K562 (cell line): ENCODE data around the gene MARCHF3. TPM values are rescaled to one million over a fixed set of nuclear protein-coding genes. Genes with fewer than 3 reads are reported as not detected.

Source experiments
- CBFA2T3 ChIP-seq: fragments of 450-650 bp; IDR thresholded peaks from 2 replicates; pipeline ENCODE4 v1.6.1; 2017
- GTF2A2 ChIP-seq: IDR thresholded peaks from 2 replicates; pipeline ENCODE4 v1.6.1; 2016; ENCODE audit warnings: mild to moderate bottlenecking, missing genetic modification characterization, missing compliant biosample characterization
- GTF2F1 ChIP-seq: IDR thresholded peaks from 2 replicates; pipeline ENCODE4 v1.6.1; 2011; ENCODE audit warnings: low read depth, low read length, improper control_type of control experiment
- KDM2B ChIP-seq: fragments of 250-450 bp; sonication (Bioruptor Pico); IDR thresholded peaks from 2 replicates; pipeline ENCODE4 v1.8.0; 2021; ENCODE audit warnings: mild to moderate bottlenecking, moderate library complexity
- NCOR1 ChIP-seq: fragments of 450-650 bp; IDR thresholded peaks from 2 replicates; pipeline ENCODE4 v1.6.1; 2016; ENCODE audit warnings: mild to moderate bottlenecking, moderate library complexity
- SMAD2 ChIP-seq: fragments of 150-350 bp; IDR thresholded peaks from 2 replicates; pipeline ENCODE4 v1.6.1; 2014; ENCODE audit warnings: low read depth, mild to moderate bottlenecking, low read length
- SMAD4 ChIP-seq: fragments of 250-450 bp; sonication (Bioruptor Pico); conservative IDR thresholded peaks from 2 replicates; pipeline ENCODE4 v1.8.0; 2021; ENCODE audit warnings: inconsistent platforms, mild to moderate bottlenecking, moderate library complexity
- SPI1 ChIP-seq: IDR thresholded peaks from 2 replicates; pipeline ENCODE4 v1.6.1; 2011; ENCODE audit warnings: low read depth, low read length, control low read depth, borderline replicate concordance
- ZBTB1 ChIP-seq: sonication (generic); formaldehyde crosslinking; IDR thresholded peaks from 2 replicates; pipeline ENCODE4 v1.8.1; 2023; ENCODE audit warnings: missing genetic modification reagents, low read depth, mild to moderate bottlenecking, borderline replicate concordance
- ZNF23 ChIP-seq: fragments of 250-450 bp; sonication (Bioruptor Pico); IDR thresholded peaks from 2 replicates; pipeline ENCODE4 v1.4.0; 2020; ENCODE audit warnings: mild to moderate bottlenecking
- ZNF41 ChIP-seq: fragments of 250-450 bp; sonication (Bioruptor Pico); conservative IDR thresholded peaks from 2 replicates; pipeline ENCODE4 v1.4.0; 2020; ENCODE audit warnings: mild to moderate bottlenecking
- ZNF707 ChIP-seq: fragments of 250-450 bp; sonication (Bioruptor Pico); conservative IDR thresholded peaks from 2 replicates; pipeline ENCODE4 v1.8.0; 2022; ENCODE audit warnings: inconsistent platforms, mild to moderate bottlenecking, moderate library complexity
- polyA plus RNA-seq, 8 experiments: library from polyadenylated mRNA; depleted of rRNA in 4 of 8; stranded (reverse) in 5 of 8; unstranded in 3 of 8; fragments of >200 nt; fragmentation: Nextera tagmentation in 2 of 8; fragmentation: Illumina TruSeq in 1 of 8; extraction: Ambion mirVana in 2 of 8; extraction: Trizol in 1 of 8; gene quantifications; 2 replicates each; pipeline versions ENCODE4 v1.2.1 to v1.2.3, GENCODE V29; 2011 to 2014; ENCODE audit warnings: inconsistent platforms in 1 of 8, missing spikeins in 1 of 8
- total RNA-seq, 7 experiments: library from RNA; depleted of rRNA in 6 of 7; stranded (reverse); fragments of >200 nt in 6 of 7; fragmentation: Illumina TruSeq in 2 of 7; extraction: Trizol in 2 of 7; gene quantifications; 2 replicates each; pipeline versions ENCODE4 v1.2.1 to v1.2.3, GENCODE V29; 2011 to 2021; ENCODE audit warnings: low replicate concordance in 1 of 7
- TF ChIP-seq, protein P1 (sequence below): sonication (generic); formaldehyde crosslinking; IDR thresholded peaks from 2 replicates; pipeline ENCODE4 v1.8.1; 2023; ENCODE audit warnings: mild to moderate bottlenecking, missing genetic modification reagents, moderate library complexity
- TF ChIP-seq, protein P2 (sequence below): fragments of 450-650 bp; formaldehyde crosslinking; conservative IDR thresholded peaks from 2 replicates; pipeline ENCODE4 v1.4.0; 2022; ENCODE audit warnings: mild to moderate bottlenecking, missing genetic modification characterization
- TF ChIP-seq, protein P3 (sequence below): conservative IDR thresholded peaks from 2 replicates; pipeline ENCODE4 v1.6.1; 2011; ENCODE audit warnings: low read depth, mild to moderate bottlenecking, low read length; ENCODE audit not compliant: control insufficient read depth
- TF ChIP-seq, protein P4 (sequence below): fragments of 450-650 bp; IDR thresholded peaks from 2 replicates; pipeline ENCODE4 v1.6.1; 2016
- TF ChIP-seq, protein P5 (sequence below): IDR thresholded peaks from 2 replicates; pipeline ENCODE4 v1.6.1; 2011; ENCODE audit not compliant: insufficient read length; ENCODE audit errors: extremely low read depth
- TF ChIP-seq, protein P6 (sequence below), 2 experiments: IDR thresholded peaks in 1 of 2; conservative IDR thresholded peaks in 1 of 2; 2 replicates each; pipeline ENCODE4 v1.6.1; 2016; ENCODE audit warnings: low read depth in 2 of 2, mild to moderate bottlenecking in 1 of 2, missing compliant biosample characterization in 1 of 2, missing genetic modification characterization in 1 of 2, moderate library complexity in 1 of 2

The MARCHF3 gene
- total and polyA plus RNA-seq, 9 of the 15 experiments (the other 6 are each of a cell fraction or from before 2014, with no cell fraction given) = 5.6 to 37.4 (median 16.5) TPM

DNA sequence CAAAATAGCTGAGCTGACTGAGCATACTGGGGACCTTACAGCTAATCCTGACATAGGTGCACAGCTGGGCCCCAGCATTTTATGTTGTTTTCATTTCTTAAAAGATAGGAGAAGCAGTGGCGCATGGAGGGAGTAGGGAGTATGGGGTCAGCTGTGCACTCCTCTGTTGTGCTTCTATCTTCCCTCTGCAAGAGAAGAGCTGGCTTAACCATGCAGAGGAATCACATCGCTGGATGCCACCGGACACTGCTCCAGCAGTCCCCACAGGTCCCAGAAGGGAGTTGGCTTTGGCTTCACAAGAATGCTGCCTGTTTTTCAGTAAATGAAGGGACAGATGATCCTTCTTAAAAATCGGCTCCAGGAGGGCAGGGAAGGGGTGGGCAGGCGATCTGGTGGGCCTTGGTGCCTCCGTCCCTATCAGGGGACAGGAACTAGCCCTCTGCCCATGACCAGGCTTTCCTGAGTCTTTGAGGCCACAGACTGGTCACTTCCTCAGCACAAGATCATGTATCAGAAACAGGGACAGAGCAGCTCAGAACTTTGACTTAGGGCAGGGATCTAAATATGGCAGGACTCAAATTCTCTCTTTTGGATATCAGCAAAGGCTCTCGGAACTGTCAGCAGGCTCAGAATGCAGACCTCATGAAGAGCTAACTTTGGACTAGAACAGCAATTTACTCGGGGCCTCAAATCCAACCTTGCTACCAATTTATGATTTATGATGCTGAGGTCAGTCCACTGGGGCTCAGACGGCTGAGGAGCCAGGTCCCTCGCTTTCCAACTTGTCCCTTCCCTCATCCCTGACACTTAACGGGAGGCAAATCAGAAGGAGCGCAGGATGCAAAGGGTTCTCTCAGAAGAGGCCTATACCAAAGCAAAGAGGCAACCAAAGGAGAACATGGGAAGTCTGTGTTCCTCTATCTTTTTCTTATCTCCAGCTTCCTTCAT lies 47.2 kb downstream of the MARCHF3 start (continued):
- TF ChIP-seq ZNF707 (CRISPR knock-in tag) (no peak), CBFA2T3 (peak; percentile 27), ZNF23 (CRISPR knock-in tag) (no peak), ZNF41 (CRISPR knock-in tag) (no peak), SMAD2 (no peak), NCOR1 (no peak), KDM2B (CRISPR knock-in tag) (no peak), SMAD4 (CRISPR knock-in tag) (no peak), GTF2F1 (no peak), ZBTB1 (CRISPR knock-in tag) (no peak), GTF2A2 (tag) (no peak), SPI1 (peak; percentile 32; the same call in 1 of the 2 replicates)
- TF ChIP-seq, protein P1, sequence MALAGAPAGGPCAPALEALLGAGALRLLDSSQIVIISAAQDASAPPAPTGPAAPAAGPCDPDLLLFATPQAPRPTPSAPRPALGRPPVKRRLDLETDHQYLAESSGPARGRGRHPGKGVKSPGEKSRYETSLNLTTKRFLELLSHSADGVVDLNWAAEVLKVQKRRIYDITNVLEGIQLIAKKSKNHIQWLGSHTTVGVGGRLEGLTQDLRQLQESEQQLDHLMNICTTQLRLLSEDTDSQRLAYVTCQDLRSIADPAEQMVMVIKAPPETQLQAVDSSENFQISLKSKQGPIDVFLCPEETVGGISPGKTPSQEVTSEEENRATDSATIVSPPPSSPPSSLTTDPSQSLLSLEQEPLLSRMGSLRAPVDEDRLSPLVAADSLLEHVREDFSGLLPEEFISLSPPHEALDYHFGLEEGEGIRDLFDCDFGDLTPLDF = no peak
- TF ChIP-seq, protein P2, sequence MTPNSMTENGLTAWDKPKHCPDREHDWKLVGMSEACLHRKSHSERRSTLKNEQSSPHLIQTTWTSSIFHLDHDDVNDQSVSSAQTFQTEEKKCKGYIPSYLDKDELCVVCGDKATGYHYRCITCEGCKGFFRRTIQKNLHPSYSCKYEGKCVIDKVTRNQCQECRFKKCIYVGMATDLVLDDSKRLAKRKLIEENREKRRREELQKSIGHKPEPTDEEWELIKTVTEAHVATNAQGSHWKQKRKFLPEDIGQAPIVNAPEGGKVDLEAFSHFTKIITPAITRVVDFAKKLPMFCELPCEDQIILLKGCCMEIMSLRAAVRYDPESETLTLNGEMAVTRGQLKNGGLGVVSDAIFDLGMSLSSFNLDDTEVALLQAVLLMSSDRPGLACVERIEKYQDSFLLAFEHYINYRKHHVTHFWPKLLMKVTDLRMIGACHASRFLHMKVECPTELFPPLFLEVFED = no peak
- TF ChIP-seq, protein P3, sequence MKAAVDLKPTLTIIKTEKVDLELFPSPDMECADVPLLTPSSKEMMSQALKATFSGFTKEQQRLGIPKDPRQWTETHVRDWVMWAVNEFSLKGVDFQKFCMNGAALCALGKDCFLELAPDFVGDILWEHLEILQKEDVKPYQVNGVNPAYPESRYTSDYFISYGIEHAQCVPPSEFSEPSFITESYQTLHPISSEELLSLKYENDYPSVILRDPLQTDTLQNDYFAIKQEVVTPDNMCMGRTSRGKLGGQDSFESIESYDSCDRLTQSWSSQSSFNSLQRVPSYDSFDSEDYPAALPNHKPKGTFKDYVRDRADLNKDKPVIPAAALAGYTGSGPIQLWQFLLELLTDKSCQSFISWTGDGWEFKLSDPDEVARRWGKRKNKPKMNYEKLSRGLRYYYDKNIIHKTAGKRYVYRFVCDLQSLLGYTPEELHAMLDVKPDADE = no peak
- TF ChIP-seq, protein P4, sequence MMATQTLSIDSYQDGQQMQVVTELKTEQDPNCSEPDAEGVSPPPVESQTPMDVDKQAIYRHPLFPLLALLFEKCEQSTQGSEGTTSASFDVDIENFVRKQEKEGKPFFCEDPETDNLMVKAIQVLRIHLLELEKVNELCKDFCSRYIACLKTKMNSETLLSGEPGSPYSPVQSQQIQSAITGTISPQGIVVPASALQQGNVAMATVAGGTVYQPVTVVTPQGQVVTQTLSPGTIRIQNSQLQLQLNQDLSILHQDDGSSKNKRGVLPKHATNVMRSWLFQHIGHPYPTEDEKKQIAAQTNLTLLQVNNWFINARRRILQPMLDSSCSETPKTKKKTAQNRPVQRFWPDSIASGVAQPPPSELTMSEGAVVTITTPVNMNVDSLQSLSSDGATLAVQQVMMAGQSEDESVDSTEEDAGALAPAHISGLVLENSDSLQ = peak; percentile 48
- TF ChIP-seq, protein P5, sequence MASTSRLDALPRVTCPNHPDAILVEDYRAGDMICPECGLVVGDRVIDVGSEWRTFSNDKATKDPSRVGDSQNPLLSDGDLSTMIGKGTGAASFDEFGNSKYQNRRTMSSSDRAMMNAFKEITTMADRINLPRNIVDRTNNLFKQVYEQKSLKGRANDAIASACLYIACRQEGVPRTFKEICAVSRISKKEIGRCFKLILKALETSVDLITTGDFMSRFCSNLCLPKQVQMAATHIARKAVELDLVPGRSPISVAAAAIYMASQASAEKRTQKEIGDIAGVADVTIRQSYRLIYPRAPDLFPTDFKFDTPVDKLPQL = no peak
- TF ChIP-seq, protein P6, sequence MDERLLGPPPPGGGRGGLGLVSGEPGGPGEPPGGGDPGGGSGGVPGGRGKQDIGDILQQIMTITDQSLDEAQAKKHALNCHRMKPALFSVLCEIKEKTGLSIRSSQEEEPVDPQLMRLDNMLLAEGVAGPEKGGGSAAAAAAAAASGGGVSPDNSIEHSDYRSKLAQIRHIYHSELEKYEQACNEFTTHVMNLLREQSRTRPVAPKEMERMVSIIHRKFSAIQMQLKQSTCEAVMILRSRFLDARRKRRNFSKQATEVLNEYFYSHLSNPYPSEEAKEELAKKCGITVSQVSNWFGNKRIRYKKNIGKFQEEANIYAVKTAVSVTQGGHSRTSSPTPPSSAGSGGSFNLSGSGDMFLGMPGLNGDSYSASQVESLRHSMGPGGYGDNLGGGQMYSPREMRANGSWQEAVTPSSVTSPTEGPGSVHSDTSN (CRISPR knock-in tag; IDR thresholded peaks at IDR 0.05; ENCODE audit: low read depth) = no peak
- TF ChIP-seq, protein P6 (tag; conservative IDR thresholded peaks at IDR 0.05; ENCODE audit: low read depth) = peak; percentile 60
